Cardiac fibroblast (primary cell): ENCODE data around the gene CFAP299.

ENCODE experiments used
- DNase-seq, 2 donors: peaks; one replicate each; pipeline versions ENCODE4 v3.0.0 to v3.0.0-alpha.2; 2010; ENCODE audit warnings: low read depth in 2 of 2
- H3K4me3 ChIP-seq, 2 donors: replicated peaks in 1 of 2; 1 replicate in 1 of 2; 2 replicates in 1 of 2; pipeline ENCODE4 v1.5.1; 2011; ENCODE audit warnings: low read depth in 2 of 2, low read length in 2 of 2, mild to moderate bottlenecking in 2 of 2, moderate library complexity in 1 of 2
- TF ChIP-seq, protein P1 (sequence below): IDR thresholded peaks from one replicate; pipeline ENCODE4 v1.5.1; 2011; ENCODE audit warnings: low read depth, mild to moderate bottlenecking, low read length, inconsistent platforms

Gene CFAP299

DNA sequence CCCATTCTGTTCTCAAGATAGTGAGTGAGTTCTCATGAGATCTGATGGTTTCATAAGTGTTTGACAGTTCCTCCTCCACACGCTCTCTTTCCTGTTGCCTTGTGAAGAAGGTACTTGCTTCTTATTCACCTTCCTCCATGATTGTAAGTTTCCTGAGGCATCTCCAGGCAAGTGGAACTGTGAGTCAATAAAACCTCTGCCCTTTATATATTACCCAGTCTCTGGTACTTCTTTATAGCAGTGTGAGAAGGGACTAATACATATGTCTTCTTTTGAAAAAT is 58.4 kb downstream of the CFAP299 start:
- H3K4me3 ChIP-seq = no peak overlapping the region
- DNase-seq = no peak
- TF ChIP-seq, protein P1, sequence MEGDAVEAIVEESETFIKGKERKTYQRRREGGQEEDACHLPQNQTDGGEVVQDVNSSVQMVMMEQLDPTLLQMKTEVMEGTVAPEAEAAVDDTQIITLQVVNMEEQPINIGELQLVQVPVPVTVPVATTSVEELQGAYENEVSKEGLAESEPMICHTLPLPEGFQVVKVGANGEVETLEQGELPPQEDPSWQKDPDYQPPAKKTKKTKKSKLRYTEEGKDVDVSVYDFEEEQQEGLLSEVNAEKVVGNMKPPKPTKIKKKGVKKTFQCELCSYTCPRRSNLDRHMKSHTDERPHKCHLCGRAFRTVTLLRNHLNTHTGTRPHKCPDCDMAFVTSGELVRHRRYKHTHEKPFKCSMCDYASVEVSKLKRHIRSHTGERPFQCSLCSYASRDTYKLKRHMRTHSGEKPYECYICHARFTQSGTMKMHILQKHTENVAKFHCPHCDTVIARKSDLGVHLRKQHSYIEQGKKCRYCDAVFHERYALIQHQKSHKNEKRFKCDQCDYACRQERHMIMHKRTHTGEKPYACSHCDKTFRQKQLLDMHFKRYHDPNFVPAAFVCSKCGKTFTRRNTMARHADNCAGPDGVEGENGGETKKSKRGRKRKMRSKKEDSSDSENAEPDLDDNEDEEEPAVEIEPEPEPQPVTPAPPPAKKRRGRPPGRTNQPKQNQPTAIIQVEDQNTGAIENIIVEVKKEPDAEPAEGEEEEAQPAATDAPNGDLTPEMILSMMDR = no peak

GRCh38 chr4:80407246-80407645 is 71.7 kb downstream of the CFAP299 start:
- DNase-seq = peak; percentile 17 to 54
- TF ChIP-seq, protein P1 = no peak
- no peak overlapping the region for H3K4me3 ChIP-seq

- DNase-seq = no peak
Observed at GRCh38 chr4:80409809-80410208, 74.3 kb downstream of the CFAP299 start.

DNA sequence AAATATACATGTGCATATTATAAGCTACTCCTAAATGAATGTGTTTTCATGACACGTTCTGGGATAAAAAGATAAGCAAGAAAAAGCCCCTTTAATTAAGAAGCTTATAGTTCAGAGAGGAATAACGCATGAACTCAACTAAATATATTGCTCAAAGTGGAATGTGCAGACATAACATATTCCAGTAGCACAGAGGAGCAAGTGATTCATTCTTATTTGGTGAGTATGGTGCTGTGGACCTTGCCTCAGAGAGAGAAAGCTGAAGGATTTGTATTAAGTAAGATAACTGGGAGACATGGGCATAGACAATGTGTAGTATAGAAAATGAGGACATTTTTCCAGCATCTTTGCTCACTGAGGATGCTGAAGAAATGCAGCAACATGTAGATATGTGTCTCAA is 76.8 kb downstream of the CFAP299 start:
- H3K4me3 ChIP-seq = no peak overlapping the region
- TF ChIP-seq, protein P1 = no peak
- DNase-seq = no peak

More at GRCh38 chr4:80409809-80410208, 74.3 kb downstream of the CFAP299 start:
- TF ChIP-seq, protein P1 = no peak
- H3K4me3 ChIP-seq = no peak overlapping the region

DNA sequence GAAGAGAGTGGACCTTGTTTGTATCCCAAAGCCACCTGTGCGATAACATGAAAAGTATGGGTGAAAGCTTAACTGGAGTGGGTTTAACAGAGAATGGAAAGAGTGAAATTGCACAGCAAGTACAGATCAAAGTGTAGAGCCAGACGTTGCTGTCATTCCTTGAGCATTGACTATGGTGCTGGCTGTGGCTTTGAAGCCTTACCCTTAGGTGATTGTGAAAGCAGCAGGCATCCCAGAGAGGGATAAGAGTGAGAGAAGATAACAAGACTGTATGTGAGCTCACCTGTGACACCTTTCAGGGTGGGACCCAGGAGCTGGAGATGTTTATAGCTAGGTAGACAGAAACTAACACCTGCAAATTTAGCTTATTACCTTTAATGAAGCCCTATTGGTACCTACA is 77.6 kb downstream of the CFAP299 start:
- no peak overlapping the region for H3K4me3 ChIP-seq
- TF ChIP-seq, protein P1 = no peak
- no peak for DNase-seq

DNA sequence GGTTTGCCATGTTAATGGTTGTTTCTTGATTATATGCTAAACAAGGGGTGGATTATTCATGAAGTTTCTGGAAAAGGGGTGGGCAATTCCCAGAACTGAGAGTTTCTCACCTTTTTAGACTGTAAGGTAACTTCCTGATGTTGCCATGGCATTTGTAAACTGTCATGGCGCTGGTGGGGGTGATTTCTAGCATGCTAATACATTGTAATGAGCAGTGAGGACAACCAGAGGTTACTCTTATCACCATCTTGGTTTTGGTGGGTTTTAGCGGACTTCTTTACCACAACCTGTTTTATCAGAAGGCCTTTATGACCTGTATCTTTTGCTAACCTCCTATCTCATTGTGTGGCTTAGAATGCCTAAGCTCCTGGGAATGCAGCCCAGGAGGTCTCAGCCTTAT is 81.5 kb downstream of the CFAP299 start:
- no peak overlapping the region for H3K4me3 ChIP-seq
- no peak for DNase-seq
- TF ChIP-seq, protein P1 = no peak

- no peak overlapping the region for H3K4me3 ChIP-seq
- DNase-seq = no peak
- TF ChIP-seq, protein P1 = no peak
Observed at GRCh38 chr4:80419946-80420345, 84.4 kb downstream of the CFAP299 start.
